ENCODE data around the gene F2. TPM values are rescaled to one million over a fixed set of nuclear protein-coding genes. Genes with fewer than 3 reads are reported as not detected.
A peak's percentile ranks its signal among the peaks of the same experiment; 100 is the strongest.

F2 gene
- total and polyA plus RNA-seq, 2 of the 13 experiments (the other 11 are each of a cell fraction or from before 2014, with no cell fraction given): 330 to 801 TPM

GRCh38 chr11:46719048-46719542 is at the start of gene F2 (continued):
- TF ChIP-seq DMTF1 (CRISPR knock-in tag; IDR thresholded peaks at IDR 0.05) (no peak), CCDC6 (CRISPR knock-in tag; IDR thresholded peaks at IDR 0.05) (0 out of 2 replicates have a peak, but pooled peaks have one; percentile 59), ELF3 (CRISPR knock-in tag; IDR thresholded peaks at IDR 0.05) (peak; percentile 86), SRF (IDR thresholded peaks at IDR 0.05; ENCODE audit: low read depth, low read length) (no peak), CHD4 (IDR thresholded peaks at IDR 0.05; ENCODE audit: borderline replicate concordance, low read length) (no peak; the same call in 1 of the 2 replicates), HDAC6 (IDR thresholded peaks at IDR 0.05; ENCODE audit: low read depth, low read length) (no peak), ZNF451 (CRISPR knock-in tag; IDR thresholded peaks at IDR 0.05) (no peak; the same call in 1 of the 2 replicates), MYC (CRISPR knock-in tag; IDR thresholded peaks at IDR 0.05; ENCODE audit: borderline replicate concordance) (peak; percentile 85), TMF1 (CRISPR knock-in tag; IDR thresholded peaks at IDR 0.05; ENCODE audit: low read depth) (peak; percentile 75; the same call in 1 of the 2 replicates), ZNF143 (CRISPR knock-in tag; IDR thresholded peaks at IDR 0.05) (peak; percentile 60; the same call in 1 of the 2 replicates), MBNL3 (CRISPR knock-in tag; conservative IDR thresholded peaks at IDR 0.05) (no peak), SKI (IDR thresholded peaks at IDR 0.05; ENCODE audit: partially characterized antibody) (peak; percentile 49), ZNF282 (IDR thresholded peaks at IDR 0.05; ENCODE audit: partially characterized antibody) (no peak), SAP130 (CRISPR knock-in tag; IDR thresholded peaks at IDR 0.05; ENCODE audit: low read depth) (peak; percentile 95), RFXANK (CRISPR knock-in tag; IDR thresholded peaks at IDR 0.05) (0 out of 2 replicates have a peak, but pooled peaks have one; percentile 21), JARID2 (CRISPR knock-in tag; IDR thresholded peaks at IDR 0.05; ENCODE audit: insufficient replicate concordance) (peak; percentile 49), DMAP1 (CRISPR knock-in tag; IDR thresholded peaks at IDR 0.05) (peak; percentile 43; the same call in 1 of the 2 replicates), NFYC (CRISPR knock-in tag; IDR thresholded peaks at IDR 0.05) (peak; percentile 33; the same call in 1 of the 2 replicates), KAT2B (IDR thresholded peaks at IDR 0.05; ENCODE audit: borderline replicate concordance, low read depth, low read length) (no peak)
- TF ChIP-seq, protein P1, sequence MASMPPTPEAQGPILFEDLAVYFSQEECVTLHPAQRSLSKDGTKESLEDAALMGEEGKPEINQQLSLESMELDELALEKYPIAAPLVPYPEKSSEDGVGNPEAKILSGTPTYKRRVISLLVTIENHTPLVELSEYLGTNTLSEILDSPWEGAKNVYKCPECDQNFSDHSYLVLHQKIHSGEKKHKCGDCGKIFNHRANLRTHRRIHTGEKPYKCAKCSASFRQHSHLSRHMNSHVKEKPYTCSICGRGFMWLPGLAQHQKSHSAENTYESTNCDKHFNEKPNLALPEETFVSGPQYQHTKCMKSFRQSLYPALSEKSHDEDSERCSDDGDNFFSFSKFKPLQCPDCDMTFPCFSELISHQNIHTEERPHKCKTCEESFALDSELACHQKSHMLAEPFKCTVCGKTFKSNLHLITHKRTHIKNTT (CRISPR knock-in tag; IDR thresholded peaks at IDR 0.05): no peak
- TF ChIP-seq, protein P2, sequence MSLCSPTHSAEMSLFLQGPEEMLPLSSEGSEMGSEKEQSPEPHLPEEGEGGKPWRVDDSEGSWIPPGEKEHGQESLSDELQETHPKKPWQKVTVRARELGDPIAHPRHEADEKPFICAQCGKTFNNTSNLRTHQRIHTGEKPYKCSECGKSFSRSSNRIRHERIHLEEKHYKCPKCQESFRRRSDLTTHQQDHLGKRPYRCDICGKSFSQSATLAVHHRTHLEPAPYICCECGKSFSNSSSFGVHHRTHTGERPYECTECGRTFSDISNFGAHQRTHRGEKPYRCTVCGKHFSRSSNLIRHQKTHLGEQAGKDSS (CRISPR knock-in tag; IDR thresholded peaks at IDR 0.05; ENCODE audit: borderline replicate concordance, low read depth): no peak
- TF ChIP-seq, protein P3, sequence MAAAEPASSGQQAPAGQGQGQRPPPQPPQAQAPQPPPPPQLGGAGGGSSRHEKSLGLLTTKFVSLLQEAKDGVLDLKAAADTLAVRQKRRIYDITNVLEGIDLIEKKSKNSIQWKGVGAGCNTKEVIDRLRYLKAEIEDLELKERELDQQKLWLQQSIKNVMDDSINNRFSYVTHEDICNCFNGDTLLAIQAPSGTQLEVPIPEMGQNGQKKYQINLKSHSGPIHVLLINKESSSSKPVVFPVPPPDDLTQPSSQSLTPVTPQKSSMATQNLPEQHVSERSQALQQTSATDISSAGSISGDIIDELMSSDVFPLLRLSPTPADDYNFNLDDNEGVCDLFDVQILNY (CRISPR knock-in tag; conservative IDR thresholded peaks at IDR 0.05): no peak
- TF ChIP-seq, protein P4, sequence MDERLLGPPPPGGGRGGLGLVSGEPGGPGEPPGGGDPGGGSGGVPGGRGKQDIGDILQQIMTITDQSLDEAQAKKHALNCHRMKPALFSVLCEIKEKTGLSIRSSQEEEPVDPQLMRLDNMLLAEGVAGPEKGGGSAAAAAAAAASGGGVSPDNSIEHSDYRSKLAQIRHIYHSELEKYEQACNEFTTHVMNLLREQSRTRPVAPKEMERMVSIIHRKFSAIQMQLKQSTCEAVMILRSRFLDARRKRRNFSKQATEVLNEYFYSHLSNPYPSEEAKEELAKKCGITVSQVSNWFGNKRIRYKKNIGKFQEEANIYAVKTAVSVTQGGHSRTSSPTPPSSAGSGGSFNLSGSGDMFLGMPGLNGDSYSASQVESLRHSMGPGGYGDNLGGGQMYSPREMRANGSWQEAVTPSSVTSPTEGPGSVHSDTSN (CRISPR knock-in tag; IDR thresholded peaks at IDR 0.05): no peak; the same call in 1 of the 2 replicates
- TF ChIP-seq, protein P5, sequence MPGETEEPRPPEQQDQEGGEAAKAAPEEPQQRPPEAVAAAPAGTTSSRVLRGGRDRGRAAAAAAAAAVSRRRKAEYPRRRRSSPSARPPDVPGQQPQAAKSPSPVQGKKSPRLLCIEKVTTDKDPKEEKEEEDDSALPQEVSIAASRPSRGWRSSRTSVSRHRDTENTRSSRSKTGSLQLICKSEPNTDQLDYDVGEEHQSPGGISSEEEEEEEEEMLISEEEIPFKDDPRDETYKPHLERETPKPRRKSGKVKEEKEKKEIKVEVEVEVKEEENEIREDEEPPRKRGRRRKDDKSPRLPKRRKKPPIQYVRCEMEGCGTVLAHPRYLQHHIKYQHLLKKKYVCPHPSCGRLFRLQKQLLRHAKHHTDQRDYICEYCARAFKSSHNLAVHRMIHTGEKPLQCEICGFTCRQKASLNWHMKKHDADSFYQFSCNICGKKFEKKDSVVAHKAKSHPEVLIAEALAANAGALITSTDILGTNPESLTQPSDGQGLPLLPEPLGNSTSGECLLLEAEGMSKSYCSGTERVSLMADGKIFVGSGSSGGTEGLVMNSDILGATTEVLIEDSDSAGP (CRISPR knock-in tag; IDR thresholded peaks at IDR 0.05; ENCODE audit: borderline replicate concordance): no peak
